HEK293 (cell line): ENCODE data around the gene GSTT4.

Experiments used
- CTCF ChIA-PET: fragments of 350-600 bp; formaldehyde crosslinking; extraction: SDS; loops from one replicate; lab custom pipeline; 2021; ENCODE audit warnings: antibody characterized with exemption; lab: Yijun Ruan, JAX
- POLR2A ChIA-PET: fragments of 300-600 bp; formaldehyde crosslinking; extraction: SDS; loops from one replicate; lab custom pipeline; 2020; ENCODE audit warnings: antibody characterized with exemption, inconsistent platforms; lab: Yijun Ruan, JAX
- H3K27ac ChIP-seq: fragments of 200-500 bp; sonication (Bioruptor generic); 2 replicates; pipeline ENCODE4 v1.5.1; 2014; ENCODE audit warnings: low read depth, low read length, control low read depth, inconsistent platforms; ENCODE audit errors: extremely low read depth
- H3K36me3 ChIP-seq, 2 experiments: fragments of 200-500 bp in 1 of 2; sonication (Bioruptor generic) in 1 of 2; 1 replicate in 1 of 2; 2 replicates in 1 of 2; pipeline ENCODE4 v1.5.1; 2014 to 2017; ENCODE audit warnings: inconsistent platforms in 2 of 2, low read length in 2 of 2; ENCODE audit not compliant: control insufficient read depth in 2 of 2, insufficient read depth in 1 of 2
- H3K4me1 ChIP-seq: fragments of 200-500 bp; sonication (Bioruptor generic); 2 replicates; pipeline ENCODE4 v1.5.1; 2014; ENCODE audit warnings: mild to moderate bottlenecking, low read length, inconsistent platforms; ENCODE audit not compliant: control insufficient read depth, insufficient read depth
- H3K4me3 ChIP-seq: 2 replicates; pipeline ENCODE4 v1.5.1; 2011; ENCODE audit warnings: low read depth, mild to moderate bottlenecking, control low read depth, low read length, moderate library complexity
- H3K9me3 ChIP-seq: fragments of 200-500 bp; sonication (Bioruptor generic); 2 replicates; pipeline ENCODE4 v1.5.1; 2014; ENCODE audit warnings: low read depth, low read length, inconsistent platforms; ENCODE audit not compliant: control insufficient read depth, insufficient read depth
- KLF7 ChIP-seq: fragments of 450-650 bp; formaldehyde crosslinking; IDR thresholded peaks from 2 replicates; pipeline ENCODE4 v1.5.1; 2016; ENCODE audit warnings: missing biosample characterization, missing genetic modification characterization, borderline replicate concordance
- KLF9 ChIP-seq: fragments of 450-650 bp; formaldehyde crosslinking; IDR thresholded peaks from 2 replicates; pipeline ENCODE4 v1.5.1; 2016; ENCODE audit warnings: missing biosample characterization, missing genetic modification characterization, low read depth
- OSR2 ChIP-seq: fragments of 450-650 bp; formaldehyde crosslinking; IDR thresholded peaks from 2 replicates; pipeline ENCODE4 v1.5.1; 2016; ENCODE audit warnings: missing biosample characterization, missing genetic modification characterization
- PRDM4 ChIP-seq: fragments of 450-650 bp; formaldehyde crosslinking; IDR thresholded peaks from 2 replicates; pipeline ENCODE4 v1.5.1; 2017; ENCODE audit warnings: missing biosample characterization, missing genetic modification characterization
- ZFHX2 ChIP-seq: fragments of 450-650 bp; formaldehyde crosslinking; conservative IDR thresholded peaks from 2 replicates; pipeline ENCODE4 v1.5.1; 2016; ENCODE audit warnings: missing biosample characterization, missing genetic modification characterization
- ZNF248 ChIP-seq: fragments of 450-650 bp; formaldehyde crosslinking; IDR thresholded peaks from 2 replicates; pipeline ENCODE4 v1.5.1; 2017; ENCODE audit warnings: missing biosample characterization, missing genetic modification characterization
- ZNF48 ChIP-seq: fragments of 450-650 bp; formaldehyde crosslinking; IDR thresholded peaks from 2 replicates; pipeline ENCODE4 v1.5.1; 2016; ENCODE audit warnings: missing biosample characterization, missing genetic modification characterization
- ZNF513 ChIP-seq: fragments of 450-650 bp; IDR thresholded peaks from 2 replicates; pipeline ENCODE4 v1.5.1; 2018; ENCODE audit warnings: missing biosample characterization, missing genetic modification characterization
- ZNF580 ChIP-seq: fragments of 450-650 bp; formaldehyde crosslinking; IDR thresholded peaks from 2 replicates; pipeline ENCODE4 v1.5.1; 2016; ENCODE audit warnings: missing biosample characterization, missing genetic modification characterization
- ZNF658 ChIP-seq: fragments of 450-650 bp; formaldehyde crosslinking; IDR thresholded peaks from 2 replicates; pipeline ENCODE4; 2016; ENCODE audit warnings: missing biosample characterization, missing genetic modification characterization
- ZNF664 ChIP-seq: fragments of 450-650 bp; formaldehyde crosslinking; IDR thresholded peaks from 2 replicates; pipeline ENCODE4 v1.5.1; 2016; ENCODE audit warnings: missing biosample characterization, missing genetic modification characterization
- ZNF747 ChIP-seq: fragments of 450-650 bp; formaldehyde crosslinking; IDR thresholded peaks from 2 replicates; pipeline ENCODE4 v1.5.1; 2016; ENCODE audit warnings: missing biosample characterization, missing genetic modification characterization
- ZSCAN23 ChIP-seq: fragments of 450-650 bp; formaldehyde crosslinking; IDR thresholded peaks from 2 replicates; pipeline ENCODE4 v1.5.1; 2016; ENCODE audit warnings: missing biosample characterization, missing genetic modification characterization
- TF ChIP-seq, protein P1 (sequence below): fragments of 450-650 bp; formaldehyde crosslinking; IDR thresholded peaks from 2 replicates; pipeline ENCODE4 v1.5.1; 2016; ENCODE audit warnings: missing biosample characterization, missing genetic modification characterization
- TF ChIP-seq, protein P2 (sequence below): fragments of 450-650 bp; formaldehyde crosslinking; IDR thresholded peaks from 2 replicates; pipeline ENCODE4 v1.5.1; 2017; ENCODE audit warnings: missing biosample characterization, missing genetic modification characterization
- TF ChIP-seq, protein P3 (sequence below): fragments of 450-650 bp; formaldehyde crosslinking; conservative IDR thresholded peaks from 2 replicates; pipeline ENCODE4 v1.5.1; 2016; ENCODE audit warnings: low read depth, missing biosample characterization, missing genetic modification characterization
- TF ChIP-seq, protein P4 (sequence below): fragments of 450-650 bp; formaldehyde crosslinking; IDR thresholded peaks from 2 replicates; pipeline ENCODE4 v1.5.1; 2016; ENCODE audit warnings: missing biosample characterization, missing genetic modification characterization

The GSTT4 gene

GRCh38 chr22:24037851-24038765, 32.9 kb upstream of the GSTT4 start:
- CTCF ChIA-PET = no interaction called here
- TF ChIP-seq PRDM4 (tag by site-specific recombination) (peak; percentile 99), OSR2 (tag by site-specific recombination) (peak; percentile 60)
- TF ChIP-seq, protein P1, sequence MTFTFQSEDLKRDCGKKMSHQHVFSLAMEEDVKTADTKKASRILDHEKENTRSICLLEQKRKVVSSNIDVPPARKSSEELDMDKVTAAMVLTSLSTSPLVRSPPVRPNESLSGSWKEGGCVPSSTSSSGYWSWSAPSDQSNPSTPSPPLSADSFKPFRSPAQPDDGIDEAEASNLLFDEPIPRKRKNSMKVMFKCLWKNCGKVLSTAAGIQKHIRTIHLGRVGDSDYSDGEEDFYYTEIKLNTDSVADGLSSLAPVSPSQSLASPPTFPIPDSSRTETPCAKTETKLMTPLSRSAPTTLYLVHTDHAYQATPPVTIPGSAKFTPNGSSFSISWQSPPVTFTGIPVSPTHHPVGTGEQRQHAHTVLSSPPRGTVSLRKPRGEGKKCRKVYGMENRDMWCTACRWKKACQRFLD = no peak
- TF ChIP-seq, protein P2, sequence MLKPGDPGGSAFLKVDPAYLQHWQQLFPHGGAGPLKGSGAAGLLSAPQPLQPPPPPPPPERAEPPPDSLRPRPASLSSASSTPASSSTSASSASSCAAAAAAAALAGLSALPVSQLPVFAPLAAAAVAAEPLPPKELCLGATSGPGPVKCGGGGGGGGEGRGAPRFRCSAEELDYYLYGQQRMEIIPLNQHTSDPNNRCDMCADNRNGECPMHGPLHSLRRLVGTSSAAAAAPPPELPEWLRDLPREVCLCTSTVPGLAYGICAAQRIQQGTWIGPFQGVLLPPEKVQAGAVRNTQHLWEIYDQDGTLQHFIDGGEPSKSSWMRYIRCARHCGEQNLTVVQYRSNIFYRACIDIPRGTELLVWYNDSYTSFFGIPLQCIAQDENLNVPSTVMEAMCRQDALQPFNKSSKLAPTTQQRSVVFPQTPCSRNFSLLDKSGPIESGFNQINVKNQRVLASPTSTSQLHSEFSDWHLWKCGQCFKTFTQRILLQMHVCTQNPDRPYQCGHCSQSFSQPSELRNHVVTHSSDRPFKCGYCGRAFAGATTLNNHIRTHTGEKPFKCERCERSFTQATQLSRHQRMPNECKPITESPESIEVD (tag by site-specific recombination) = peak; percentile 38; the same call in 1 of the 2 replicates
- TF ChIP-seq, protein P3, sequence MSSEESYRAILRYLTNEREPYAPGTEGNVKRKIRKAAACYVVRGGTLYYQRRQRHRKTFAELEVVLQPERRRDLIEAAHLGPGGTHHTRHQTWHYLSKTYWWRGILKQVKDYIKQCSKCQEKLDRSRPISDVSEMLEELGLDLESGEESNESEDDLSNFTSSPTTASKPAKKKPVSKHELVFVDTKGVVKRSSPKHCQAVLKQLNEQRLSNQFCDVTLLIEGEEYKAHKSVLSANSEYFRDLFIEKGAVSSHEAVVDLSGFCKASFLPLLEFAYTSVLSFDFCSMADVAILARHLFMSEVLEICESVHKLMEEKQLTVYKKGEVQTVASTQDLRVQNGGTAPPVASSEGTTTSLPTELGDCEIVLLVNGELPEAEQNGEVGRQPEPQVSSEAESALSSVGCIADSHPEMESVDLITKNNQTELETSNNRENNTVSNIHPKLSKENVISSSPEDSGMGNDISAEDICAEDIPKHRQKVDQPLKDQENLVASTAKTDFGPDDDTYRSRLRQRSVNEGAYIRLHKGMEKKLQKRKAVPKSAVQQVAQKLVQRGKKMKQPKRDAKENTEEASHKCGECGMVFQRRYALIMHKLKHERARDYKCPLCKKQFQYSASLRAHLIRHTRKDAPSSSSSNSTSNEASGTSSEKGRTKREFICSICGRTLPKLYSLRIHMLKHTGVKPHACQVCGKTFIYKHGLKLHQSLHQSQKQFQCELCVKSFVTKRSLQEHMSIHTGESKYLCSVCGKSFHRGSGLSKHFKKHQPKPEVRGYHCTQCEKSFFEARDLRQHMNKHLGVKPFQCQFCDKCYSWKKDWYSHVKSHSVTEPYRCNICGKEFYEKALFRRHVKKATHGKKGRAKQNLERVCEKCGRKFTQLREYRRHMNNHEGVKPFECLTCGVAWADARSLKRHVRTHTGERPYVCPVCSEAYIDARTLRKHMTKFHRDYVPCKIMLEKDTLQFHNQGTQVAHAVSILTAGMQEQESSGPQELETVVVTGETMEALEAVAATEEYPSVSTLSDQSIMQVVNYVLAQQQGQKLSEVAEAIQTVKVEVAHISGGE (tag by site-specific recombination) = no peak
- no peak overlapping the region for H3K27ac ChIP-seq
- peaks cover 23 to 62% of the 10 kb centered on the region in 2 experiments for H3K36me3 ChIP-seq
- H3K4me3 ChIP-seq = no peak overlapping the region
- H3K9me3 ChIP-seq = no peaks in the 10 kb centered on the region
- POLR2A ChIA-PET = interaction anchor here (1.9 kb wide), 1 partner anchor 8 kb away, joined by 3 read pairs; no protein-coding TSS in a partner anchor
- no peaks in the 10 kb centered on the region for H3K4me1 ChIP-seq

GRCh38 chr22:24035296-24035695, 30.0 kb upstream of the GSTT4 start:
- no peaks in the 10 kb centered on the region for H3K4me1 ChIP-seq
- ChIA-PET POLR2A (no interaction called here), CTCF (no interaction called here)
- no peak overlapping the region for H3K4me3 ChIP-seq
- H3K27ac ChIP-seq = no peak overlapping the region
- peaks cover 14 to 40% of the 10 kb centered on the region in 2 experiments for H3K36me3 ChIP-seq
- H3K9me3 ChIP-seq = no peaks in the 10 kb centered on the region
- no peak for TF ChIP-seq ZNF248
- no peak for TF ChIP-seq ZNF48
- no peak for TF ChIP-seq KLF7 (tag by site-specific recombination)
- no peak for TF ChIP-seq ZSCAN23 (tag by site-specific recombination)
- no peak for TF ChIP-seq ZNF747 (tag by site-specific recombination)
- no peak for TF ChIP-seq KLF9
- TF ChIP-seq, protein P4, sequence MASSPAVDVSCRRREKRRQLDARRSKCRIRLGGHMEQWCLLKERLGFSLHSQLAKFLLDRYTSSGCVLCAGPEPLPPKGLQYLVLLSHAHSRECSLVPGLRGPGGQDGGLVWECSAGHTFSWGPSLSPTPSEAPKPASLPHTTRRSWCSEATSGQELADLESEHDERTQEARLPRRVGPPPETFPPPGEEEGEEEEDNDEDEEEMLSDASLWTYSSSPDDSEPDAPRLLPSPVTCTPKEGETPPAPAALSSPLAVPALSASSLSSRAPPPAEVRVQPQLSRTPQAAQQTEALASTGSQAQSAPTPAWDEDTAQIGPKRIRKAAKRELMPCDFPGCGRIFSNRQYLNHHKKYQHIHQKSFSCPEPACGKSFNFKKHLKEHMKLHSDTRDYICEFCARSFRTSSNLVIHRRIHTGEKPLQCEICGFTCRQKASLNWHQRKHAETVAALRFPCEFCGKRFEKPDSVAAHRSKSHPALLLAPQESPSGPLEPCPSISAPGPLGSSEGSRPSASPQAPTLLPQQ (tag by site-specific recombination) = no peak
- no peak for TF ChIP-seq ZNF658 (tag by site-specific recombination)
- no peak for TF ChIP-seq ZNF664
- no peak for TF ChIP-seq ZFHX2 (tag by site-specific recombination)
- TF ChIP-seq ZNF580 (tag by site-specific recombination) = no peak
- TF ChIP-seq ZNF513 (tag by site-specific recombination) = no peak
